Activated T-helper 9 cell treated with anti-CD3 and anti-CD28 coated beads, Interleukin-2, amount 50 U/mL, for 16 hours (primary cell): Measurements from ENCODE around the gene RIPK4.
A peak's percentile ranks its signal among the peaks of the same experiment; 100 is the strongest.

Source experiments
- DNase-seq: peaks from one replicate; pipeline ENCODE4 v3.0.0-alpha.2; 2020; ENCODE audit warnings: low read depth

Gene RIPK4

DNA sequence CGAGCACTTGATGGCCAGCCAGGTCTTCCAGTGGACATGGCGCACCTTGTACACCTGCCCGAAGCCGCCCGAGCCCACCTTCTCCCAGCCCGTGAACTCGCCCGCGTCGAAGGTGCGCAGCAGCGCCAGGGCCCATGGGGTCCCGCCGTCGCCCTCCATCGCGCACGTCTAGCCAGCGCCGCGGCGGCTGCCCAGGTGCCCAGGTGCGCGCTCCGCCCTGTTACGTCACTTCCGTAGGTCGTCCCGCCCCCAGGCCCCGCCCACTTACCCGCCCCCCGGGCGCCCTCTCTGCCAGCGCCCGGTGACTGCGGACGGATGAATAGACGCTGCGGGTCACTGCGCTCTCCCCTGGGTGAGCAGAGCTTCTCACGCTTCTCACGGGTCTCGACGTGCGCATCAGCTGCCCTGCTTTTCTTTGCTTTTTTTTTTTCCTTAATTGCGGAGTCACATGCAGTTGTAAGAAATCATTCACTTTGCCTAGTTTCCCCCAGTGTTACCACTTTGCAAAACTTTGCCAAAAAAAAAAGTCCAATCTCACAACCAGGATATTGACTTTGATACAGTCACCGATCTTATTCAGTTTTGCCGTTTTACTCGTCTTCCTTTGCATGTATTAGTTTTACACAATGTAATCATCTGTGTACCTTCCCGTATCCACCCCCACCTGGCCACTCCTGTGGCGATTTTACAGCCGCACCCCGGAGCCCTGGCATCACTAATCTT is at the start of gene RIPK4:
Gene RIPK4, minus strand, starts transcription at position 170 of the 723 bp plus-strand sequence. Its CDS starts 11 bp downstream, at position 159.
- peak; percentile 21 for DNase-seq

DNA sequence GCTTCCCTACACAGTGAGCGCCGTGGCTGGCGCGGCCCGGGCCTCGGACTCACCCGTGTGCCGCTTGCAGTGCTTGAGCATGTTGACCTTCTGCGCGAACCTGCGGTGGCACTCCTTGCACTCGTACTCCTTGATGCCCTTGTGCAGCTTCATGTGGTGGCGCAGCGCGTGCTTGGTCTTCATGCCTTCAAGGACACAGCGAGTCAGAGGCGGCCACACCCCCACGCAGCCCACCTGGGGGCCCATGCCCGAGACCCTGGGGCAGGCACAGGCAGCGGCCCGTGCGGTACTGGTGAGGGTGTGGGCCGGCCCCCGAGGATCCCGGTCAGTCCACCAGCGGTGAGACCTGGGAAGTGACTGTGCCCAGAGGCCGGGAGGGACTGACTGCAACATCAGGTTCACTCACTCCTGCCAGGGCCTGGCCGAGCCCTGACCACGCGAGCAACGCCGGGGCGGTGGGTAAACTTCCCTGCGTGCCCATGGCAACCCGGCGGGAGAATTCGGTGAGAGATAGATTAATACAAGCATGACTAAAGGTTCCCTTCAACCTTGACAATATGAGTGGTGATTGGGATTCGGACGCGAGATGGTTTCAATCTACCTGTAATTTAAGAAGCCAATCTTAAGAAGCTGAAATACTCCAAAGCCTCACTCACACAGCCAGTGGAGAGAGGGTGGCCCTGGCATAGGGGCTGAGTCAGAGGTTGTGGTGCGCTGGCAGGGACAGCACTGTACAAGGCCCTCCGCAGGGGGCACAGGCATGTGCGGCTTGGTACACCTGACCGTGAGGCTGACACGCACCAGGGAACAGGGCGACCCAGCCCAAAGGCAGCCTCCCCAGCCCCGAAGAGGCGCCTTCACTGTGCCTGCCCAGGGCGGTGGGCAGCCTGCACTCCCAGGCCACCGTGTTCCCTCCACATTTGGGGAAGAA is 49.1 kb upstream of the RIPK4 start:
- DNase-seq, result no peak

DNA sequence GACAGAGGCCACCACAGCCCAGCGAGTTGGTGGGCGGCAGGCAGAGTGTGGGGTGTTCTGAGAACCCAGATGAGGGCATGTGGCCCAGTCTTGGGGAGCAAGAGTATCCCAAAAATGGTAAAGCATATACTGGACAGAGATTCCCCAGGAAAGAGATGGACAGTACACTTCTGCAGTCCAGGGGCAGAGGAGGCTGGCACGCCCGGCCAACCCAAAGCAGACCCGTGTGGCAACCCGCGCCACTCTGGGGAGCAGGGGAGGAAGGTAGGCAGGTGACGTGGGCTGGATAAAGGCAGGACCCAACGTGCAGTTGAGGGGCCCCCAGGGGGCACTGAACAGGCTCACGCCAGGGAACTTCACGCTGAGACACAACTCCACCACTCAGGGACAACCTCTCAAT is 46.4 kb upstream of the RIPK4 start:
- DNase-seq, result no peak

DNA sequence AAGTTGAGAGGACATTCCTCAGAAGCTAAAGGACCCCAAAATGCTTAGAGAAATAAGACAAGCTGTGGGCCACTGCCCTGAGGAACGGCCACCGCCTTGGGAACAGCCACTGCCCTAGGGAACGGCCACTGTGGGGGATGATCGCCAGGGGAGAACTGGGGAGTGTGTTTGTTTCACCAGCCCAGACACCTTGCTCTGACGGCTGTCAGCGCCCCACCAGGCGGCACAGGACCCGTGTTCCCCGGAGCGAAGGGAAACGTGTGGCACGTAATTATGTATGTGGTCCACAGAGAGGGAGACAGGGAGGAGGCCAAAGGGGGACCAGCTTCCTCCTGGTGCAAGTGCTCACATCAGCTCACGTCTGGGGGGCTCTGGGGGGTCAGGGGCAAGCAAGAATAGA is 45.8 kb upstream of the RIPK4 start:
- no peak for DNase-seq

DNA sequence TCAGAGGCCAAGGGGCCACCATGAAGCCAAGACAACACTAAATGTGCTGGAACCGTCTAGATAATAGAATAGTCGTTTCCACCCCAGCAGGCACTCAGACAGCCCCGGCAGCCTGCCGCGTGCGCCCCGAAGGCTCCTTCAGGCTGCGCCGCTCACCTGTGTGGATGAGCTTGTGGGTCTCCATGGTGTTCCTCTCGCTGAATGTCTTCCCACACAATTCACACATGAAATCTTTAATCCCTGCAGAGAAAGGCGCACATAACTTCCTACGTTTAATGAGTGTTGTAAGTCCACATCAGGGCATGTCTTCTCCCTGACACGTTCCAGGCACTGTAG is 43.7 kb upstream of the RIPK4 start:
- no peak for DNase-seq

DNA sequence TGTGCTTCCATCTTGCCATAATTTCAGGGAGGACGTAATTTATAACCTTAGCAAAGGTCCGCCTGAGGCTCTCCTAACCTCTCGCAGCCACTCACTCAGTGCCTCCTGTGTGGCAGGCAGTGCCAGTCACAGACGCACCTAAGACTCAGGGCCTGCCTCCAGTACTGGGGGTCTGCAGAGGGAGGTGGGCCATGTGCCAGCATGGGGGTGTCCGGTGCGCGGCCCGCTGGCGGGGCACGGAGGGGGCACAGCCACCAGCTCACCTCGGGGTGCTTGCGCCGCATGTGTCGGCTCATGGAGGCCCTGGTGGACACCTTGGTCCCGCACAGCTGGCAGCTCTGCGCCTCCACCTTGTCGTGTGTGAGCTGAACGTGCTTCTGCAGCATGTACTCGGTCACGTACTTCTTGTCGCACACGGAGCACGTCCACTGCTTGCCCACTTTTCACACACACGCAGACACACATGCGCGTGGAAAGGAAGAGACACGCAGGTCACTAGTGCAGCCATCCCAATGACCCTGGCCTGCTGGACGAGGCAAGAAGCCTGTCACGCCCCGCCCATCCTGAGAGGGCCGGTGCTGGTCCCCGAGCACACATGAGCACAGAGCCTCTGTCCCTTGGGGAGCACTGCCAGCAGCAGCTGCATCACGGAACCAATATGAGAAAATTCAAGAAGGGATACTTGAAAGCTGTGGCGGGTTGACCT is 43.2 kb upstream of the RIPK4 start:
- no peak for DNase-seq

DNA sequence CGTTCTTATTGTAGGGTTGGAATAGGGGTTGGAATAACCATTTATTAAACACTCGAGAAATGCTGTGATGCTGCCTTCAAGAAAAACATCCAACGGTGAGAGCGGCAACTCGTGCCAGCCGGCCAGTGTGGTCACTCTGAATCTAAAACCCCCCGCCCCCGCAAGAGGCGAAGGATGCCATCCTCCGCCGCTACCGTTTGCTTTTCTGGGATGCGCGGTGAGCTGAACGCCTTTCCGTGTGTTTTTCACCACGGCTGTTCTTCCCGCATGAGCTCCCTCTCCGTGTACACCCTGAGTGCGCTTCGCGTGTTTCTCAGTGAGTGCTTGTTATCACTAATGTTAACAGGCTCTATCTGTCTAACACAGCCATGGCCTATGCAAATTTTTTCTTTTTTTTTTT is 42.0 kb upstream of the RIPK4 start:
- no peak for DNase-seq

DNA sequence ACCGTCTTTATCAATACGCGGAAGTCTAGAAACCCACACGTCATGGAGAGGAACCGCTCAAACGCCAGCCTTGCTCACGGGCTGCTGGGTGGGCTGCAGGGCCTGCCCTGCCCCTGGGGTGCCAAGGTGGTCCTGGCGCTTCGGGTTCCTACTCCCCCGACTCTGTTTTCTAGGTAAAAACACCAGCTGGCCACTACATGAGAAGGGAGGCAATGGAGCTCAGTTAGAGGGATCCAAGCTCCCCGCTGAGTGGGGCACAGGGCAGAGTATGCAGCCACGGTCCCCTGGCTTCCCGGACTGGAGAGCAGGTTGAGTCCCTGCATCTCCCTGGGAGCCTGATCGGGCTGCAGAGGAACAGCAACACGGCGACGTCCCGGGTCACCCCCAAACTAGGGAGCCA is 41.2 kb upstream of the RIPK4 start:
- DNase-seq, result no peak

DNA sequence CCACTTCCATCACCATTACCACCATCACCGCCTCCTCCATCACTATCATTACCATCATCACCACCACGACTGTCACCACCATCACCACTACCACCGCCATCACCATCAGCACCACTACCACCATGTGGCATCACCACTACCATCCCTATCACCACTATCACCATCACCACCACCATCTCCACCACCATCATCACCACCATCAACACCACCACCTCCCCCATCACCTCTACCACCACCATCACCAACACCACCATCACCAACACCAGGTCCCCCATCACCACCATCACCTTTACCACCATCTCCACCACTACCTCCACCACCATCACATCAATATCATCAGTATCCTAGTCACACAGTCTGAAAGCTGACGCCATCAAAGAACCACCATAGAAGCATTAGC is 39.9 kb upstream of the RIPK4 start:
- no peak for DNase-seq

DNA sequence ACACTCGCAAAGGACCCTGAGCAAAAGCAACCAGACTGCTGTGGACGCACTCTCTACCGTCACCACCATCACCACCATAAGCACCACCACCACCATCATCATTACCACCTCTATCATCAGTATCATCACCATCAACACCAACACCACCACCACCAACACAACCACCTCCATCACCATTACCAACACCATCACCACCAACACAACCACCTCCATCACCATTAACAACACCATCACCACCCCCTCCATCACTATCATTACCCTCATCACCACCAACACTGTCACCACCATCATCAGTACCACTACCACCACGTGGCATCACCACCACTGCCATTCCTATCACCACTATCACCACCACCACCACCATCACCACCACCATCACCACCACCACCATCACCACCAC is 38.8 kb upstream of the RIPK4 start:
- DNase-seq, result no peak

DNA sequence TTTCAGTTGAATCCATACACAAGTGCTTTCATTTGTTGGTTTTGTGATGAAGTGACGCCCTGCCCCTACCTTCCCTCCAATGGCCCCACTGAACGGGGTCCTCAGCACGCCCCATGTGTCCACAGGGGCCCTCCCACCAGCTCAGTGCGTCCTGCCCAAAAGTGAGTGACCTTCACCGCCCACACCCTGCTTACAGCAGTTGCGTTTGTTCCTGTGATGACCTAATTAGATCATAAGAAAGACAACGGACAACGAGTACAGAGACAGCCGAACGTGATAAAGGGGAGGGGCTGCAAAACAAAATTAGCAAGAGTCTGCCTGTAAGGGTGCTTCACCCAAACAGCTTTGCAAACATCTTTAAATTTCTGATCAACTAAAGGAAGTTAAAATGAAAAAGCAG is 38.2 kb upstream of the RIPK4 start:
- no peak for DNase-seq

DNA sequence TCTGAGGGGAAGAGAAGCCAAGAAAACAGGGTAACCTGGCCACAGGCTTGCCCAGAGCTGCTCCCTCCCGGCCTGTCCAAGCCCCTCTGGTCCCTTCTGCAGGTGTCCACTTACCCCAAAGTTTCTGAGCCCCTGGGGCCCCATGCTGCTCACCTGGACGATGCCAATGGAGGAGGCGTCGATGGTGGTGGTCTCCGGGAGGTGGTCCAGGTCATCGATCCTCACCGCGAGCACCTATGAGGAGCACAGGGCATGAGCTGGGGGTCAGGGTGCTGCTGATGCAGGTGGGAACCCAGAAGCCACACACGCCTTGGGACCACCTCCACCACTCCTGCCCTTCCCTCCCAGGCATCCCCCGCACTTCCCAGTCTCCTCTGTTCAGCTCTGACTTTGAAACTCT is 37.5 kb upstream of the RIPK4 start:
- no peak for DNase-seq

DNA sequence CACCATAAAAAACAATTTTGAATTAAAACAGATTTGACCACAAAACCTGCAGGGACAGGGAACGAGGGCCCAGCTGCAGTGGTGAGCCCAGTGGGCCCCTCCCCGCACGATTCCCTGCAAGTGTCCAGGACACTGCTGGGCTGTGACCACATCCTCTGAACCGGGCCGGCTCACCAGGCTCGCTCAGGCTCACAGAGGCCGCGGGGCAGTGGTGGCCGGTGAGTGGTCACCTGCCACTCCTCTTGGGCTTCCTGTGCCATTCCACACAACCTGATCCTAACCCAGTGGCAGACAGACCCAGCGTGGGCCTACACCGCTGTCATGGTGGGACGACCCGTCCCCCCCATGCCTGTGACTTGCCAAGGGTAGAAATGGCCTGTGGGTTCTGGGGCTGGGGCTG is 36.5 kb upstream of the RIPK4 start:
- DNase-seq, result no peak

DNA sequence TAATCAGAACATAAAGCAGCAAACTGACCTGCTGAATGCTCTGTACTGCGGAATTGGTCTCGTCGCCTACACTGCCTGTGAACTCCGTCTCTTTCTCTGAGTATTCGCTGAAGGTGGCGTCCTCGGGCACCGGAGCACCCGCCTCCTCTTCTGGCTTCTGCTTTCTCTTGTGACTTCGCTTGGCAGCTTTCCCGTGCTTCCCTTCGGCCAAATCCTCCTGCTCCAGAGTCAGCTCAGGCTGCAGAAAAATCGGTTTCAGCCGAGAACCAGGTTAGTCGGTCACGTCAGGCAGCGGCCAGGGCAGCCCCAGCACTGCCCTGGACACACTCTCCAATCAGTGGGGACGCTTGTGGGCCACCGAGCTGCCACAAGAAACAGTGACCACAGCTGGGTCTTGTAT is 35.8 kb upstream of the RIPK4 start:
- no peak for DNase-seq

DNA sequence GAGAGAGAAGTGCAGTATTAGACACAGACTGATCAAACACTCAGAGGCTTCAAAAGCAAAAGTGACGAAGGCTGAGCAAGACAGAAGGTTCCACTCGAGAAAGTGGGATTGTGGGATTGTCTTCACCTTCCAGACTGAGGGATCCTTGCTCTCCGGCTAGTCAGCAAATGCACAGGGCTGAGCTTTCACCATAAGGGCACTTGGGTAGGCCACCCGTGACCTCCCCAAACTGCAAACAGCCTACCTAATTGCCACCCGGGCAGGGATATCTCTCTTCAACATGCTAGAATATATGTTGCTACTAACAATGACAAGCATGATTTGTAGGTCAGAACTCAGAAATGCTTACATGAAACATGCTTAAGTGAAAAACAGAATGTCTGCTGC is 35.3 kb upstream of the RIPK4 start:
- no peak for DNase-seq

DNA sequence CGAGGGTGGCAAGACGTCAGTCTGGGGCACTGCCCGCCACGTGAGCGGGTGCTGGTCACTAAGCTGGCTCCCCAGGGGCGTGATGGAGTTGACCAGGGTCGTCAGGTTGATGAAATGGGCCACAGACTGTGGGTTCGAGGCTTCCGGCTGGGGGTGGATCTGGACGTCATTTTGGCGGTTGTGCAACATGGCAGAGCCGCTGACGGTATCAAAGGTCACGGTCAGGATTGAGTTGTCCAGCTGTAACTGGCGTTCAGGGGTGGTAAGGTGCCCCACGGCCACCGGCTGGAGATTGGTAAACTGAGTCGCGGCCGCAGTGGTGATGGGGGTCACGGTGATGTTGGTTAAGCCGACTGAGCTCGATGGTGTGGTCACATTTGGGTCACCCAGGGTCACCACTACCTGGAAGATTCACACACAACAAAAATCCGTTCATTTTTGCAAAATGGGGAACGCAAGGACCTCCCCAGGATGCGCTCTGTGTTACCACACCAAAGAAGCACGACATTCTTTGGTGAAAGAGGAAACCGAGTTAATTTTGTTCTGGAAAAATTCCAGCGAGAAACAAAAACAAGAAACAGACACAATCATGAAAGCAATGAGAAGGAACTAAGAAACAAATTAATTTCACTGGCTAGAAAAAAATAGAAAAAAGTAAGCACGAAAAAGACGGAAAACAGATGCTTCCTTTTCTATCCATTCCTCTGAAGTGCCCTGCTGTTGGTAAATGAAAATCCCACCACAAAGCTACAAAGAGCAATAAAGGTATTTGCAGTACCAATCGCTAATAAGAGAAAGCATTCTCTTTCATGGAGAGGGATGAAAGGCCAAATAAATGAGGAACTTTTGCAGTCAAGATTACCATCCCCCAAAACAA is 34.7 kb upstream of the RIPK4 start:
- DNase-seq, result no peak

DNA sequence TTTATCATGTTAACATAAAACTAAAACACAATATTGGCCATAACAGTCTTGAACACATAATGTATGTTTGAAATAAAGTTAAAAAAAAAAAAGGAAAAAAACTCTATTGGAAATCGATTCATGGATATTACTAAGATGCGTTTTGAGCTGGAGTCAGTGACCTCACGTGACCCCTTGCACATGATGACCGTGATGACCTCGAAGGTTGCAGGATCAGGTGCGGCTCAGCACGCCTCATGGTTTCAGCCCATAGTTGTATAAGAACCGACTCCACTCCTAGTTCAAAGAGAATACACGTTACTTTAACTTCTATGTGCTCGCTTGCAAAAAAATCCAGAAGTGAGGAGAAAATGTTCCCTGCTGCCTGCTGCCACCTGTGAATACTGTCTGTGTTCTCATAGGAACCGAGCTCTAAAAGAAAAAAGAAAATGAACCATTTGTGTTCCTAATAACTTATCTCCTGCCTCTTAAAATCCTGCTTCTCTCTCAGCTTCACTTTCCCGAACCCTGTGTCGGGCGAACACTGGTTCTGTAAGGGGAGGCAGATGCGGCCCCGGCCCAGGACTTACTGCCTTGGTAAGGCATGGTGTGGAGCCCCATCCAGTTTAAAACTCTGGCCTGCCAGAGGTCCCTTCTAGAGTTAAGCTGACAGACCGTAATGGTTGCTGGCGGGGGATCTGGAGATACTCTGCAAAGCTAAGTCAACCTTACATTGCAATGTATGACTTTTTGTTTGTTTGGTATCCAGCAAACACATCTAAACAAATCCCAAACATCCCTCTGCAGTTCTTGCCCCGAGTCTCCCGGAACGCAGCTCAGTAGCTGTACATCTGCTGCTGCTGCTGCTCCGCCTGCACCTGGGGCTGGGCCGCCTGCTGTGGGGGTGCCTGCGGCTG is 33.8 kb upstream of the RIPK4 start:
- DNase-seq, result no peak

DNA sequence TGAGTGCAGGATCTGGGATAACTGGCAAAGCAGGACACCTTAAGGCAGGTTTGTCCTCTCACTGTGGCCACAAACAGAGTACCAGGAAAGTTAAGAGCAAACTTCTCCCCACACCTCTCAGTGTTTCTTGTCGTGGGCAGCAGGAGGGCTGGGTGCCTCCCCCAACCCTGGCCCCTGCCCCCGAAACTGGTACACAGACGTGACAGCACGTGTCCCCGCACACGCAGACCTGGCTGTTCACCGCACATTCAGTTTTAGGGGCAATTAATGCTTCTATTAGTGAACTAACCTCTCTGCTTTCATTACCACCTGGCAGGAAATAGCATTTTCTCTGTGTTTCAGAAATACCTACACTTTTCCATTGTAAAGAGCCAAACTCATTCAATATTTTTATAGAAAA is 32.9 kb upstream of the RIPK4 start:
- DNase-seq, result no peak

DNA sequence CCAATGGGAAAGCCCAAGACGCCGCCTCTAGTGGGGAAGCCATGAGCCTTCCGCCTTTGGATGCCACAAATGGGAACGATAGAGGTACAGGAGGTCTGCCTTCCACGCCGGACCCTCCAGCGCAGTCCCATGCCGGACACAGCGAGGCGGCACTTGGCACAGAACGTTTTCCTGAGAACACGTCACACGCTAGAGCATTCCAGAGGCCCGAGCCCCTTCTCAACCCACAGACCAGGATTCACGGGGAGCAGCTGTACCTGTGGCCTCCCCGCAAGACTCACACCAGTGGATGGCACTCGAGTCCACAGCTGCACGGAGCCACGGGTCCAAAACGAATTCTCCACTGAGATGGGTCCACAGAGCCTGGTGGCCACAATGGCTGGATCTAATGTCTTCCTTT is 31.5 kb upstream of the RIPK4 start:
- DNase-seq, result no peak

DNA sequence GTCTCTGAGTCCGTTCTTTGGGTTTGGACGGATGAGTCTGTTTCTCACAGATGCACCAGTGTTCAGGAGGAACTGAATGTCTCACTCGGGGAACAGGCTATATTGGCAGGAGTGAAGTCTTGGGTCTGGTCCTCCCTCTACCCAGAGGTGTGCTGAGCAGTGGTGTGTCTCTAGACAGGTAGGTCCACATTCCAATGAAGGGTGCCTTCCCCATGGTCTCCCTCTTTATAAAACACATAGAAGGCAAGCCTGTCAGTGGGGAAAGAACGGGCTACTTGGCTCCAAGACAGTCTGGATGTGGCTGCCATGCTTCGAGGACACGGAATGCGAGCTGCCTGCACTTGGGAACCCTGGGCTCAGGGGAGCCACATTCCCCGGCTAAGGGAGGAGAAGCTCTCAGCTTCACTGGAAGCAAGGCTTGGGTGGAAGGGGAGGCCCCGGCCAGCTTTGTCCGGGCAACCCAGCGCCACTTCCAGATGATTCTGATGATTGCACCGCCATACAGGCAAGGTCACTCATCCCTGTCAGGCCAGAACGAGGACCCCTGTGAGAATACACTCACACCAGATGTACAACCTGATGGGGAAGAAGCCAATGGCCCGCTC is 29.7 kb upstream of the RIPK4 start:
- no peak for DNase-seq

DNA sequence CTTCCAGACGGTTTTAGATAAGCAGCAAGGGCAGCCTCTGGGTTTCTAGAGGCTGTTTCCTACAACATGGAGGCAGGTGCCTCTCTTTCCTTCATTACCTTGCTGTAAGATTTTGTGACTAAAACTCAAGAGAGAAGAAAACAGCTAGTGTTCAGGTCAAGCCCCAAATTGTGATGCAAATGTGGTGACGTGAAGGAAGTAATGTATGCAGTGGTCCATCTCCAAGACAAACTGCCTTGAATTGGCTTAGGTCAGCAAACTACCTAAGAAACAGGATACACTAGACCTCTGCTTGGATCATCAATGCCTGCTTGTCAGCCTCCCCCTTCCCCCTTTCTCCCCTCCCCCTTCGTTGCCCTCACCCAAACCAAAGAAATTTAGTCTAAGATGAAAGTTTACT is 28.9 kb upstream of the RIPK4 start:
- no peak for DNase-seq
